ENCODE data around the gene MOCOS.
"Not testable (repeated sequence)": the region's sequence is repeated elsewhere in the genome, so short reads cannot be mapped to it uniquely, and the experiment has no call there.

MOCOS gene

GRCh38 chr18:36203360-36203895 lies 16.1 kb downstream of the MOCOS start:
- H3K27me3 ChIP-seq (ENCODE audit: control insufficient read depth, insufficient read depth, low read length), result no peaks in the 10 kb centered on the region
- H3K4me1 ChIP-seq (ENCODE audit: control insufficient read depth, insufficient read depth, low read length), result no peaks in the 10 kb centered on the region
- no peak overlapping the region for H3K4me3 ChIP-seq (ENCODE audit: low read depth, low read length)
- H3K27ac ChIP-seq (ENCODE audit: low read depth, low read length), result no peak overlapping the region
- no peak overlapping the region for H3K9ac ChIP-seq (ENCODE audit: low read depth, low read length)
- no peaks in the 10 kb centered on the region for H3K9me3 ChIP-seq (ENCODE audit: control insufficient read depth, insufficient read depth, low read length)
- no peaks in the 10 kb centered on the region for H3K36me3 ChIP-seq (ENCODE audit: control insufficient read depth, insufficient read depth, low read length)

- H3K27ac ChIP-seq (ENCODE audit: low read depth, low read length), result no peak overlapping the region
- H3K9me3 ChIP-seq (ENCODE audit: control insufficient read depth, insufficient read depth, low read length), result no peaks in the 10 kb centered on the region
- H3K27me3 ChIP-seq (ENCODE audit: control insufficient read depth, insufficient read depth, low read length), result no peaks in the 10 kb centered on the region
- H3K9ac ChIP-seq (ENCODE audit: low read depth, low read length), result no peak overlapping the region
- no peaks in the 10 kb centered on the region for H3K36me3 ChIP-seq (ENCODE audit: control insufficient read depth, insufficient read depth, low read length)
- no peak overlapping the region for H3K4me3 ChIP-seq (ENCODE audit: low read depth, low read length)
- H3K4me1 ChIP-seq (ENCODE audit: control insufficient read depth, insufficient read depth, low read length), result no peaks in the 10 kb centered on the region
These were observed 17.9 kb downstream of the MOCOS start for GRCh38 chr18:36205166-36205565.

GRCh38 chr18:36207303-36207702 lies 20.0 kb downstream of the MOCOS start:
- Histone ChIP-seq H3K9me3 (ENCODE audit: control insufficient read depth, insufficient read depth, low read length) (no peaks in the 10 kb centered on the region), H3K27ac (ENCODE audit: low read depth, low read length) (no peak overlapping the region), H3K4me1 (ENCODE audit: control insufficient read depth, insufficient read depth, low read length) (no peaks in the 10 kb centered on the region), H3K9ac (ENCODE audit: low read depth, low read length) (no peak overlapping the region), H3K27me3 (ENCODE audit: control insufficient read depth, insufficient read depth, low read length) (no peaks in the 10 kb centered on the region), H3K36me3 (ENCODE audit: control insufficient read depth, insufficient read depth, low read length) (no peaks in the 10 kb centered on the region), H3K4me3 (ENCODE audit: low read depth, low read length) (no peak overlapping the region)

GRCh38 chr18:36207969-36208368 lies 20.7 kb downstream of the MOCOS start:
- H3K36me3 ChIP-seq (ENCODE audit: control insufficient read depth, insufficient read depth, low read length); H3K9me3 ChIP-seq (ENCODE audit: control insufficient read depth, insufficient read depth, low read length); H3K27me3 ChIP-seq (ENCODE audit: control insufficient read depth, insufficient read depth, low read length); H3K9ac ChIP-seq (ENCODE audit: low read depth, low read length); H3K4me3 ChIP-seq (ENCODE audit: low read depth, low read length); H3K4me1 ChIP-seq (ENCODE audit: control insufficient read depth, insufficient read depth, low read length); H3K27ac ChIP-seq (ENCODE audit: low read depth, low read length): not testable (repeated sequence)

GRCh38 chr18:36211612-36212065 lies 24.3 kb downstream of the MOCOS start:
- Histone ChIP-seq H3K36me3 (ENCODE audit: control insufficient read depth, insufficient read depth, low read length) (0 out of 2 replicates have a peak, but pooled peaks cover 3% of the 10 kb centered on the region), H3K4me3 (ENCODE audit: low read depth, low read length) (no peak overlapping the region), H3K9ac (ENCODE audit: low read depth, low read length) (no peak overlapping the region), H3K27ac (ENCODE audit: low read depth, low read length) (no peak overlapping the region), H3K27me3 (ENCODE audit: control insufficient read depth, insufficient read depth, low read length) (no peaks in the 10 kb centered on the region), H3K4me1 (ENCODE audit: control insufficient read depth, insufficient read depth, low read length) (no peaks in the 10 kb centered on the region), H3K9me3 (ENCODE audit: control insufficient read depth, insufficient read depth, low read length) (no peaks in the 10 kb centered on the region)

GRCh38 chr18:36212301-36213171 lies 25.2 kb downstream of the MOCOS start:
- Histone ChIP-seq H3K9ac (ENCODE audit: low read depth, low read length) (no peak overlapping the region), H3K4me3 (ENCODE audit: low read depth, low read length) (no peak overlapping the region), H3K36me3 (ENCODE audit: control insufficient read depth, insufficient read depth, low read length) (0 out of 2 replicates have a peak, but pooled peaks cover 3% of the 10 kb centered on the region), H3K4me1 (ENCODE audit: control insufficient read depth, insufficient read depth, low read length) (no peaks in the 10 kb centered on the region), H3K27me3 (ENCODE audit: control insufficient read depth, insufficient read depth, low read length) (no peaks in the 10 kb centered on the region), H3K9me3 (ENCODE audit: control insufficient read depth, insufficient read depth, low read length) (no peaks in the 10 kb centered on the region), H3K27ac (ENCODE audit: low read depth, low read length) (no peak overlapping the region)

GRCh38 chr18:36214811-36215210 lies 27.5 kb downstream of the MOCOS start:
- 0 out of 2 replicates have a peak, but pooled peaks cover 3% of the 10 kb centered on the region for H3K36me3 ChIP-seq (ENCODE audit: control insufficient read depth, insufficient read depth, low read length)
- no peak overlapping the region for H3K27ac ChIP-seq (ENCODE audit: low read depth, low read length)
- H3K27me3 ChIP-seq (ENCODE audit: control insufficient read depth, insufficient read depth, low read length), result no peaks in the 10 kb centered on the region
- no peaks in the 10 kb centered on the region for H3K9me3 ChIP-seq (ENCODE audit: control insufficient read depth, insufficient read depth, low read length)
- H3K4me1 ChIP-seq (ENCODE audit: control insufficient read depth, insufficient read depth, low read length), result no peaks in the 10 kb centered on the region
- H3K9ac ChIP-seq (ENCODE audit: low read depth, low read length), result no peak overlapping the region
- H3K4me3 ChIP-seq (ENCODE audit: low read depth, low read length), result no peak overlapping the region

GRCh38 chr18:36215577-36215976 lies 28.3 kb downstream of the MOCOS start:
- 0 out of 2 replicates have a peak, but pooled peaks cover 3% of the 10 kb centered on the region for H3K36me3 ChIP-seq (ENCODE audit: control insufficient read depth, insufficient read depth, low read length)
- no peaks in the 10 kb centered on the region for H3K9me3 ChIP-seq (ENCODE audit: control insufficient read depth, insufficient read depth, low read length)
- H3K4me3 ChIP-seq (ENCODE audit: low read depth, low read length), result no peak overlapping the region
- no peaks in the 10 kb centered on the region for H3K27me3 ChIP-seq (ENCODE audit: control insufficient read depth, insufficient read depth, low read length)
- no peak overlapping the region for H3K9ac ChIP-seq (ENCODE audit: low read depth, low read length)
- no peaks in the 10 kb centered on the region for H3K4me1 ChIP-seq (ENCODE audit: control insufficient read depth, insufficient read depth, low read length)
- H3K27ac ChIP-seq (ENCODE audit: low read depth, low read length), result no peak overlapping the region

GRCh38 chr18:36217348-36217747 lies 30.1 kb downstream of the MOCOS start:
- no peak overlapping the region for H3K27ac ChIP-seq (ENCODE audit: low read depth, low read length)
- no peak overlapping the region for H3K9ac ChIP-seq (ENCODE audit: low read depth, low read length)
- no peak overlapping the region for H3K4me3 ChIP-seq (ENCODE audit: low read depth, low read length)
- no peaks in the 10 kb centered on the region for H3K27me3 ChIP-seq (ENCODE audit: control insufficient read depth, insufficient read depth, low read length)
- no peaks in the 10 kb centered on the region for H3K9me3 ChIP-seq (ENCODE audit: control insufficient read depth, insufficient read depth, low read length)
- 0 out of 2 replicates have a peak, but pooled peaks cover 3% of the 10 kb centered on the region for H3K36me3 ChIP-seq (ENCODE audit: control insufficient read depth, insufficient read depth, low read length)
- no peaks in the 10 kb centered on the region for H3K4me1 ChIP-seq (ENCODE audit: control insufficient read depth, insufficient read depth, low read length)

GRCh38 chr18:36229188-36229587 lies 41.9 kb downstream of the MOCOS start:
- H3K27ac ChIP-seq (ENCODE audit: low read depth, low read length), result no peak overlapping the region
- no peaks in the 10 kb centered on the region for H3K36me3 ChIP-seq (ENCODE audit: control insufficient read depth, insufficient read depth, low read length)
- H3K9me3 ChIP-seq (ENCODE audit: control insufficient read depth, insufficient read depth, low read length), result no peaks in the 10 kb centered on the region

GRCh38 chr18:36240510-36240909 lies 53.2 kb downstream of the MOCOS start:
- H3K4me3 ChIP-seq (ENCODE audit: low read depth, low read length); H3K4me1 ChIP-seq (ENCODE audit: control insufficient read depth, insufficient read depth, low read length); H3K27me3 ChIP-seq (ENCODE audit: control insufficient read depth, insufficient read depth, low read length): not testable (repeated sequence)

More at GRCh38 chr18:36229188-36229587, 41.9 kb downstream of the MOCOS start:
- H3K4me3 ChIP-seq (ENCODE audit: low read depth, low read length), result no peak overlapping the region
- H3K27me3 ChIP-seq (ENCODE audit: control insufficient read depth, insufficient read depth, low read length), result no peaks in the 10 kb centered on the region
- H3K9ac ChIP-seq (ENCODE audit: low read depth, low read length), result no peak overlapping the region
- no peaks in the 10 kb centered on the region for H3K4me1 ChIP-seq (ENCODE audit: control insufficient read depth, insufficient read depth, low read length)

More at GRCh38 chr18:36240510-36240909, 53.2 kb downstream of the MOCOS start:
- H3K9ac ChIP-seq (ENCODE audit: low read depth, low read length); H3K9me3 ChIP-seq (ENCODE audit: control insufficient read depth, insufficient read depth, low read length); H3K27ac ChIP-seq (ENCODE audit: low read depth, low read length); H3K36me3 ChIP-seq (ENCODE audit: control insufficient read depth, insufficient read depth, low read length): not testable (repeated sequence)
